Neuronal stem cell (in vitro differentiated cells): Measurements from ENCODE around the gene CAB39.

ENCODE experiments used
- DNase-seq: peaks from one replicate; pipeline ENCODE4 v3.0.0-alpha.2; 2013; ENCODE audit warnings: low spot score
- H2AFZ ChIP-seq: one replicate; pipeline ENCODE4 v1.6.1; 2013; ENCODE audit warnings: mild to moderate bottlenecking, low read length, inconsistent platforms
- H2AK5ac ChIP-seq: 2 replicates; pipeline ENCODE4 v1.6.1; 2013; ENCODE audit warnings: low read depth, mild to moderate bottlenecking, inconsistent platforms, low read length, moderate library complexity, mixed read lengths
- H2BK120ac ChIP-seq: 2 replicates; pipeline ENCODE4 v1.6.1; 2013; ENCODE audit warnings: low read depth, mild to moderate bottlenecking, inconsistent platforms, low read length, moderate library complexity, mixed read lengths
- H2BK12ac ChIP-seq: one replicate; pipeline ENCODE4 v1.6.1; 2013; ENCODE audit warnings: low read length, inconsistent platforms
- H2BK15ac ChIP-seq: 2 replicates; pipeline ENCODE4 v1.6.1; 2013; ENCODE audit warnings: mild to moderate bottlenecking, low read length, inconsistent platforms, mixed read lengths
- H2BK5ac ChIP-seq: one replicate; pipeline ENCODE4 v1.6.1; 2013; ENCODE audit warnings: inconsistent platforms, mild to moderate bottlenecking, low read length, moderate library complexity
- H3K14ac ChIP-seq: one replicate; pipeline ENCODE4 v1.6.1; 2013; ENCODE audit warnings: low read length, inconsistent platforms
- H3K18ac ChIP-seq: 2 replicates; pipeline ENCODE4 v1.6.1; 2013; ENCODE audit warnings: low read length, inconsistent platforms
- H3K23ac ChIP-seq: 2 replicates; pipeline ENCODE4 v1.6.1; 2013; ENCODE audit warnings: low read depth, mild to moderate bottlenecking, mixed read lengths, low read length, inconsistent platforms; ENCODE audit not compliant: poor library complexity
- H3K27ac ChIP-seq: replicated peaks from 3 replicates; pipeline ENCODE4 v1.5.1; 2013; ENCODE audit warnings: low read length, inconsistent platforms
- H3K27me3 ChIP-seq, 3 experiments: 2 replicates each; pipeline ENCODE4 v1.6.1; 2013; ENCODE audit warnings: low read length in 3 of 3, mild to moderate bottlenecking in 2 of 3, inconsistent platforms in 1 of 3, low read depth in 1 of 3, mixed read lengths in 1 of 3, moderate library complexity in 1 of 3; ENCODE audit not compliant: control insufficient read depth in 3 of 3, insufficient read depth in 3 of 3
- H3K36me3 ChIP-seq, 2 donors: replicated peaks in 1 of 2; 2 replicates each; pipeline ENCODE4 v1.6.1; 2013; ENCODE audit warnings: low read length in 2 of 2; ENCODE audit not compliant: control insufficient read depth in 2 of 2, insufficient read depth in 2 of 2
- H3K4ac ChIP-seq: 2 replicates; pipeline ENCODE4 v1.6.1; 2013; ENCODE audit warnings: inconsistent platforms, mild to moderate bottlenecking, low read length, moderate library complexity
- H3K4me1 ChIP-seq, 2 donors: 1 replicate in 1 of 2; 2 replicates in 1 of 2; pipeline ENCODE4 v1.6.1; 2013; ENCODE audit warnings: low read length in 2 of 2, low read depth in 1 of 2; ENCODE audit not compliant: control insufficient read depth in 2 of 2, insufficient read depth in 1 of 2
- H3K4me2 ChIP-seq: one replicate; pipeline ENCODE4 v1.6.1; 2013; ENCODE audit warnings: mild to moderate bottlenecking, low read length, inconsistent platforms; ENCODE audit not compliant: insufficient read depth, poor library complexity, severe bottlenecking
- H3K4me3 ChIP-seq, 2 donors: 2 replicates each; pipeline ENCODE4 v1.5.1; 2013; ENCODE audit warnings: low read length in 2 of 2, mild to moderate bottlenecking in 2 of 2, inconsistent platforms in 1 of 2, moderate library complexity in 1 of 2
- H3K79me1 ChIP-seq: one replicate; pipeline ENCODE4 v1.6.1; 2013; ENCODE audit warnings: low read depth, mild to moderate bottlenecking, inconsistent platforms, low read length, moderate library complexity
- H3K9ac ChIP-seq: one replicate; pipeline ENCODE4 v1.6.1; 2013; ENCODE audit warnings: mild to moderate bottlenecking, low read depth, low read length, inconsistent platforms; ENCODE audit not compliant: poor library complexity
- H3K9me3 ChIP-seq, 2 donors: replicated peaks in 1 of 2; 2 replicates each; pipeline versions ENCODE3 to v1.6.1; 2013; ENCODE audit warnings: low read length in 2 of 2, mild to moderate bottlenecking in 2 of 2, inconsistent platforms in 1 of 2, low read depth in 1 of 2, mixed read lengths in 1 of 2, moderate library complexity in 1 of 2; ENCODE audit not compliant: control insufficient read depth in 2 of 2, insufficient read depth in 1 of 2
- H4K8ac ChIP-seq: one replicate; pipeline ENCODE4 v1.6.1; 2013; ENCODE audit warnings: low read depth, mild to moderate bottlenecking, inconsistent platforms, low read length, moderate library complexity
- H4K91ac ChIP-seq: one replicate; pipeline ENCODE4 v1.6.1; 2013; ENCODE audit warnings: low read length, low read depth, mild to moderate bottlenecking, inconsistent platforms; ENCODE audit not compliant: poor library complexity
- WGBS, 2 donors: extraction: QIAGEN DNeasy Blood & Tissue Kit; methylation state at CpG; one replicate each; pipeline ENCODE4 v1.1.7; 2013; ENCODE audit warnings: missing lambda C conversion rate in 2 of 2, mixed read lengths in 1 of 2; ENCODE audit not compliant: insufficient read length in 2 of 2, insufficient replicate concordance in 1 of 2; ENCODE audit errors: extremely low coverage in 2 of 2; 5-methylcytosine and 5-hydroxymethylcytosine counted together

Gene CAB39

DNA sequence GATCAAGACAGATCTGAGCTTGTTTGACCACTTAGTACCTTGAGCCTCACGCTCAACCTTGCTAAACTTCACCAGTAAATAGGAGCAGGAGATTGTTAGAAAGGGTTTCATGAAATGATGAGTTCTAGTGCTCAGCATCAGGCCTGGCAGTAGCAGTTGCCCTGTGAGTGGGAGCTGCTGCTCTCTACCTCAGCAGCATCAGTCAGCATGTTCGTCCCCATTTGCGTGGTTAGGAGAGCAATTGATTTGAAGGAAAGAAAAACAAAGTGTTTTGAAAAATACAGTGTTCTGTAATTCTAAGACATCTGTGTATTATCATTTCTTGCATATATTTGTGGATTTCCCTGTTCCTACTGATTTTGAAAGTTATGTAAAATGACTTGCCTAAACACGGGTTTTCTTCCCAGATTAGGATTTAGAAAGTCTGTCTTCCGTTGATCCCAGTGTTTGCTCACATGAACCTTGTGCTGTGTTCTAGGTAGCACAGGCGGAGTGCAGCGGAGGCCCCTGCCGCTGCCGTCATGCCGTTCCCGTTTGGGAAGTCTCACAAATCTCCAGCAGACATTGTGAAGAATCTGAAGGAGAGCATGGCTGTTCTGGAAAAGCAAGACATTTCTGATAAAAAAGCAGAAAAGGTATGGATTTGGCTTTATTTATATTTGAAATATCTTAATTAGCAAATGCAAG, 47.0 kb downstream of the CAB39 start:
- Histone ChIP-seq H3K4me2 (no peak overlapping the region), H3K79me1 (no peaks in the 10 kb centered on the region), H3K27ac (no peak overlapping the region), H3K4me1 (no peaks in the 10 kb centered on the region), H3K23ac (no peak overlapping the region), H2BK120ac (no peak overlapping the region), H3K18ac (no peak overlapping the region), H4K91ac (no peak overlapping the region), H3K14ac (no peak overlapping the region), H2BK12ac (no peak overlapping the region), H3K36me3 (peaks cover 3 to 40% of the 10 kb centered on the region in 2 donors), H3K4me3 (no peak overlapping the region), H2AFZ (no peak overlapping the region), H2AK5ac (no peak overlapping the region), H3K9ac (no peak overlapping the region), H4K8ac (no peak overlapping the region), H3K27me3 (no peaks in the 10 kb centered on the region), H2BK15ac (no peak overlapping the region), H3K4ac (no peak overlapping the region), H3K9me3 (no peaks in the 10 kb centered on the region), H2BK5ac (no peak overlapping the region)
- no CpG with 5 or more reads among the region's 11 CpGs for WGBS, 2 donors
- no peak for DNase-seq

DNA sequence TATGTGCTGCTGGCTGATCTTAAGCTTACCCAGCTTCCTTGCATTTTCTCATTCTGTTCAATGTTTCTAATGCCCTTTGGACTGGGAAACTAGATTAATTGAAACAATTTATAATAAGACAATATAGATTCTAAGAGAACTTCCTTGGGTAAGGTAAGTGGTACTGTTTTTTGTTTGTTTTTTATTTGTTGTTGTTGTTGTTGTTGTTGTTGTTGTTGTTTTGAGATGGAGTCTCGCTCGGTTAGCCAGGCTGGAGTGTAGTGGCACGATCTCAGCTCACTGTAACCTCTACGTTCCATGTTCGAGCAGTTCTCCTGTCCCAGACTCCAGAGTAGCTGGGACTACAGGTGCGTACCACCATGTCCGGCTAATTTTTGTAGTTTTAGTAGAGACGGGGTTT, 49.1 kb downstream of the CAB39 start:
- no peak overlapping the region for H3K27ac ChIP-seq
- no peaks in the 10 kb centered on the region for H3K27me3 ChIP-seq
- H3K9me3 ChIP-seq = no peaks in the 10 kb centered on the region
- no peak overlapping the region for H4K91ac ChIP-seq
- no peak overlapping the region for H3K4me2 ChIP-seq
- H4K8ac ChIP-seq = no peak overlapping the region
- H2AK5ac ChIP-seq = no peak overlapping the region
- no peak overlapping the region for H3K14ac ChIP-seq
- peaks cover 3 to 49% of the 10 kb centered on the region in 2 donors for H3K36me3 ChIP-seq
- no peak overlapping the region for H3K9ac ChIP-seq
- H2BK15ac ChIP-seq = no peak overlapping the region
- H3K4me1 ChIP-seq = no peaks in the 10 kb centered on the region
- no peak overlapping the region for H3K23ac ChIP-seq
- no peak for DNase-seq
- no peak overlapping the region for H2BK5ac ChIP-seq
- no peak overlapping the region for H3K18ac ChIP-seq
- peaks cover 2% of the 10 kb centered on the region for H3K79me1 ChIP-seq
- no peak overlapping the region for H3K4ac ChIP-seq
- no peak overlapping the region for H2BK120ac ChIP-seq
- H3K4me3 ChIP-seq = no peak overlapping the region
- no peak overlapping the region for H2BK12ac ChIP-seq
- H2AFZ ChIP-seq = no peak overlapping the region
- no CpG with 5 or more reads among the region's 8 CpGs for WGBS, 2 donors

- H3K79me1 ChIP-seq = peaks cover 2% of the 10 kb centered on the region
- no peaks in the 10 kb centered on the region for H3K27me3 ChIP-seq
- H4K91ac ChIP-seq = no peak overlapping the region
- H4K8ac ChIP-seq = no peak overlapping the region
- no peak overlapping the region for H3K4me3 ChIP-seq
- peaks cover 3 to 52% of the 10 kb centered on the region in 2 donors for H3K36me3 ChIP-seq
- no peak overlapping the region for H3K4me2 ChIP-seq
- H3K27ac ChIP-seq = no peak overlapping the region
- H2BK12ac ChIP-seq = no peak overlapping the region
- no peak overlapping the region for H3K9ac ChIP-seq
- H2AFZ ChIP-seq = no peak overlapping the region
- no peak overlapping the region for H2BK5ac ChIP-seq
- no peak overlapping the region for H3K14ac ChIP-seq
- no peak overlapping the region for H3K18ac ChIP-seq
- no peak overlapping the region for H3K4ac ChIP-seq
- no peak overlapping the region for H3K23ac ChIP-seq
- H2BK15ac ChIP-seq = no peak overlapping the region
- no peak overlapping the region for H2BK120ac ChIP-seq
- no CpG with 5 or more reads among the region's 4 CpGs for WGBS, 2 donors
- H2AK5ac ChIP-seq = no peak overlapping the region
- no peaks in the 10 kb centered on the region for H3K9me3 ChIP-seq
- peak; percentile 6 for DNase-seq
- H3K4me1 ChIP-seq = no peaks in the 10 kb centered on the region
These were observed 49.8 kb downstream of the CAB39 start for GRCh38 chr2:230762317-230762896.

DNA sequence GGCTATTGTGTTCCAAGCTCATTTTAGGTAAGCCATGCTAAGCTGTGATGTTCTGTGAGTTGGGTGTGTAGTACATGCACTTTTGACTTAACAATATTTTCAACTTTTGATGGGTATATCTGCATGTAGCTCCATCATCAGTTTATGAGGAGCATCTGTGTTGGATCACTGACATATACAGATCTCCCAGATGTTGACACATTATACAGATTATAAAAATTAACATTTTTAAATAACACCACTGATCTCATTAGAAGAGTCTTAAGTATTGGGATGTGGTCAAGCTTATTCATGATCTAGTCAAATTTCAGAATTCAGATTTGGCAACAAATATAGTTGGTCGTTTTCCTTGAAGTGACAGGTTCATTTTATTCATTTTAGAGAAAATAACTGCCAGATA, 51.7 kb downstream of the CAB39 start:
- Histone ChIP-seq H2AK5ac (no peak overlapping the region), H3K9ac (no peak overlapping the region), H2BK120ac (no peak overlapping the region), H2BK15ac (no peak overlapping the region), H2BK5ac (no peak overlapping the region), H3K4me1 (no peaks in the 10 kb centered on the region), H4K91ac (no peak overlapping the region), H3K9me3 (no peaks in the 10 kb centered on the region), H3K18ac (no peak overlapping the region), H3K27ac (no peak overlapping the region), H2AFZ (no peak overlapping the region), H3K23ac (no peak overlapping the region), H3K4me3 (no peak overlapping the region), H3K36me3 (peaks cover 6 to 54% of the 10 kb centered on the region in 2 donors), H4K8ac (no peak overlapping the region), H3K79me1 (peaks cover 2% of the 10 kb centered on the region), H3K4ac (no peak overlapping the region), H3K27me3 (no peaks in the 10 kb centered on the region), H3K4me2 (no peak overlapping the region), H3K14ac (no peak overlapping the region), H2BK12ac (no peak overlapping the region)
- no CpG with 5 or more reads among the region's 1 CpG for WGBS, 2 donors
- no peak for DNase-seq
